SH-SY5Y (cell line): Measurements from ENCODE around the gene SART1.

Experiments used
- GATA2 ChIP-seq: IDR thresholded peaks from 2 replicates; pipeline ENCODE4 v1.6.1; 2011; ENCODE audit warnings: mild to moderate bottlenecking, low read depth, low read length
- GATA3 ChIP-seq: IDR thresholded peaks from 2 replicates; pipeline ENCODE4 v1.6.1; 2011; ENCODE audit warnings: low read depth, mild to moderate bottlenecking, low read length, moderate library complexity

DNA sequence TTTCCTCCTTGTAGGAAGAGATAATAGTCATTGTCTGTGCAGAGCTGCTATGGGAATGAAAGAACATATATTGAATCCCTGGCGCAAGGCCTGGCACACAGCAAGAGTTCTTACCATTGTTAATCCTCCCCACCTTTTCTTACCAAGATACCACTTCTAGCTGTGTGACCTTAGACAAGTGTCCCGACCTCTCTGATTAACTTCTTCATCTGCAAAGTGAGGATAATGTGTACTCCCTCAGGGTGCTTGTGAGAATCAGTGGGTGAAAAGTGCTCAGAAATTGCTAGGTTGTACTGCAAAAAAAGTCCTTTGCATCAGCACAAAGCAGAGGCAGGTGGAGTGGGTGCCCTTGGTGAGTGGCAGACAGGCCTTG lies 46.5 kb downstream of the SART1 start:
- TF ChIP-seq GATA2 (no peak), GATA3 (no peak)
